Measurements from ENCODE around the gene UTP3. TPM values are rescaled to one million over a fixed set of nuclear protein-coding genes. Genes with fewer than 3 reads are reported as not detected.
"Not testable (repeated sequence)": the region's sequence is repeated elsewhere in the genome, so short reads cannot be mapped to it uniquely, and the experiment has no call there.

UTP3 gene
- total RNA-seq (10 to 100 TPM; 17.4 to 44.9 (median 36.5) TPM), polyA plus RNA-seq (10 to 100 TPM; 11.3 to 23.2 TPM), total RNA-seq (17.8 reads per million, percentile 48 among the genes with 10 or more reads in this experiment)

- Histone ChIP-seq H3K4me1 (ENCODE audit: control insufficient read depth in 2 of 2, insufficient read depth in 2 of 2, low read length in 2 of 2) (peaks cover 7 to 13% of the 10 kb centered on the region in 2 donors), H3K4me3 (ENCODE audit: low read length) (peak within 1 kb of the TSS; percentile 69), H3K27me3 (ENCODE audit: control insufficient read depth in 2 of 2, insufficient read depth in 2 of 2, low read length in 2 of 2) (no peaks in the 10 kb centered on the region), H3K9me3 (ENCODE audit: control insufficient read depth in 2 of 3, low read length in 3 of 3) (no peaks in the 10 kb centered on the region), H3K36me3 (ENCODE audit: control insufficient read depth in 2 of 3, insufficient read depth in 3 of 3, low read length in 3 of 3) (peaks cover 0 to 4% (median 0%) of the 10 kb centered on the region in 3 experiments), H3K27ac (ENCODE audit: low read depth, low read length) (peak within 1 kb of the TSS; percentile 94)
- H3K9me3 Mint-ChIP-seq, result peaks cover 0 to 30% (median 5%) of the 10 kb centered on the region in 11 donors
- no peaks in the 10 kb centered on the region for H3K27me3 Mint-ChIP-seq
- ChIA-PET POLR2A (interaction anchor here (0.6 to 5.3 kb wide), 16 partner anchors 11 to 928 kb away, joined by 3 to 174 read pairs (median 5); partner anchors contain the start of genes DCK, GRSF1, MOB1B and RUFY3), CTCF (interaction anchor here (0.8 to 3.6 kb wide), 7 partner anchors 14 to 49 kb away, joined by 3 to 29 read pairs (median 4); no protein-coding TSS in a partner anchor)
- peak within 1 kb of the TSS; percentile 93 to 100 (median 99) for H3K27ac Mint-ChIP-seq
- peaks cover 4 to 29% (median 21%) of the 10 kb centered on the region in 5 donors for H3K36me3 Mint-ChIP-seq
- intact Hi-C loops (cut with micrococcal nuclease), result loop anchor here (1.0 to 5.0 kb wide), 11 partner anchors 16 to 926 kb away; partner anchors contain the start of genes DCK (in 2 of the 2), GRSF1 (in 2 of the 2), MOB1B (in 2 of the 2) and SULT1B1 (in 1 of the 2)
- peaks cover 12 to 48% (median 46%) of the 10 kb centered on the region in 7 donors for H3K4me1 Mint-ChIP-seq
- DNase-seq, result peak; percentile 85 to 95 (median 92)
- peak within 1 kb of the TSS; percentile 93 to 99 (median 98) for H3K4me3 Mint-ChIP-seq
- ATAC-seq, result peak; percentile 95
Measured at GRCh38 chr4:70687821-70688794, at the start of gene UTP3. UTP3 (plus strand) TSS chr4:70688532; CDS start chr4:70688678, 146 bp downstream.

DNA sequence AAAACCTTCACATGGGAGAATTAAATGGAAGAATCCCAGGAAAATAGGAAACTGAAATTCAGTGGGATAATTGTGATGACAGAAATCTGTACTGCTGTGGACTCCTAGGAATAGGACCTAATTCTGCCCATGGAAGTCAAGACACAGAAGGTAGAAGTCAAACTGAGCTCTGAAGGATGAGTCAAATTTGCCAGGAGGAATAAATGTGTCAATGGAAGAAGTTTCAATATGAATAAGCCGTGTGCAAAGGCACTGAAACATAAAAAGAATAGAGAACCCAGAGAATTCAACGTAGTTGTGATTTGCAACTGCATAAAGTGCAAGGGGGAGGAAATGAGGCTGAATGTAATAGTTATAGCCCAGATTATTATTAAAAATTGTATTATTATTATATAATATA, 48.1 kb upstream of the UTP3 start:
- H3K4me1 ChIP-seq (ENCODE audit: control insufficient read depth in 2 of 2, insufficient read depth in 2 of 2, low read length in 2 of 2), result no peaks in the 10 kb centered on the region
- H3K4me1 Mint-ChIP-seq, result peaks cover 0 to 2% (median 0%) of the 10 kb centered on the region in 7 donors
- H3K4me3 ChIP-seq (ENCODE audit: low read length), result no peak overlapping the region
- H3K9me3 Mint-ChIP-seq, result peaks cover 0 to 3% (median 0%) of the 10 kb centered on the region in 11 donors
- H3K36me3 ChIP-seq (ENCODE audit: control insufficient read depth in 2 of 3, insufficient read depth in 3 of 3, low read length in 3 of 3), result no peaks in the 10 kb centered on the region
- H3K27ac ChIP-seq (ENCODE audit: low read depth, low read length), result no peak overlapping the region
- H3K36me3 Mint-ChIP-seq, result no peaks in the 10 kb centered on the region
- H3K27ac Mint-ChIP-seq, result no peak overlapping the region
- CTCF ChIA-PET, result no interaction called here
- DNase-seq, result no peak
- no peaks in the 10 kb centered on the region for H3K27me3 ChIP-seq (ENCODE audit: control insufficient read depth in 2 of 2, insufficient read depth in 2 of 2, low read length in 2 of 2)
- POLR2A ChIA-PET, result no interaction called here
- no peak for ATAC-seq
- peaks cover 0 to 4% (median 0%) of the 10 kb centered on the region in 5 donors for H3K27me3 Mint-ChIP-seq
- H3K4me3 Mint-ChIP-seq, result no peak overlapping the region
- intact Hi-C loops (cut with micrococcal nuclease), result no loop called here
- no peaks in the 10 kb centered on the region for H3K9me3 ChIP-seq (ENCODE audit: control insufficient read depth in 2 of 3, low read length in 3 of 3)

- not testable (repeated sequence) for H3K36me3 Mint-ChIP-seq
- intact Hi-C loops (cut with micrococcal nuclease), result loop anchor here (5.0 kb wide), 3 partner anchors 252 to 532 kb away; partner anchors contain the start of gene MOB1B (in 1 of the 2)
- CTCF ChIA-PET, result interaction anchor here (0.7 to 1.8 kb wide), 3 partner anchors 357 to 360 kb away, joined by 5 to 10 read pairs (median 7); no protein-coding TSS in a partner anchor
Measured at GRCh38 chr4:70650741-70651140, 37.6 kb upstream of the UTP3 start.

DNA sequence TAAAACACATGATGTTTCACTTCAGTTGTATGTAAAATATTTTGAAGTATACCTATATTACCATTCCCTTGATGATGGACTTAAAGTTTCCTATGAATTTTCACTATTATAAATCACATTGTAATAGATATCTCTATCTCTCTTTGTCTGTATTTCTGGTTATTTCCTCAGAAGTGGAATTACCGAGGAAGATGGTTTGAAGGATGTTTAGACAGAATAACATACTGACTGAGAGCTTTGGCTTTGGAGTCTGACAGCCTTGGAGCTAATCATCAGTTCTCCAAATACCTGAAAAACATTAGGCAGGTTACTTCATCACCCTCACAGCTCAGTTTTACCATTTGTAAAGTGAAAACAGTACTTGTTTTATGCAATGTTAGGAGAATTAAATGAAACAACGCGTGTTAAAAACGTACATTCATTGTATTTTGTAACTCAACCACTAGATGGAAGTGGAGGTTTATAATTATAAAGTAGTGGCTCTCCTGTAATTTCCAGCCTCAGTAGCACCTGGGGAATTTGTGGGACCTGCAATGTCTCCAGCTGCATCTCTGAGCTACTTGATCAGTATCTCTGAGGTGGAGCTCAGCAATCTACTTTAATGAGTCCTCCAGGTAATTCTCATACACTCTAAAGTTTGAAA, 36.3 kb upstream of the UTP3 start:
- Histone ChIP-seq H3K36me3 (ENCODE audit: control insufficient read depth in 2 of 3, insufficient read depth in 3 of 3, low read length in 3 of 3) (no peaks in the 10 kb centered on the region), H3K27me3 (ENCODE audit: control insufficient read depth in 2 of 2, insufficient read depth in 2 of 2, low read length in 2 of 2) (no peaks in the 10 kb centered on the region), H3K4me1 (ENCODE audit: control insufficient read depth in 2 of 2, insufficient read depth in 2 of 2, low read length in 2 of 2) (no peaks in the 10 kb centered on the region), H3K9me3 (ENCODE audit: control insufficient read depth in 2 of 3, low read length in 3 of 3) (no peaks in the 10 kb centered on the region), H3K27ac (ENCODE audit: low read depth, low read length) (no peak overlapping the region), H3K4me3 (ENCODE audit: low read length) (no peak overlapping the region)
- intact Hi-C loops (cut with micrococcal nuclease), result loop anchor here (1.0 to 5.0 kb wide), 16 partner anchors 36 to 1651 kb away; partner anchors contain the start of genes MOB1B (in 2 of the 2) and UTP3 (in 2 of the 2)
- POLR2A ChIA-PET, result interaction anchor here (0.6 kb wide), 2 partner anchors 167 to 353 kb away, joined by 4 to 5 read pairs; no protein-coding TSS in a partner anchor
- peak; percentile 61 for ATAC-seq
- no peak overlapping the region for H3K27ac Mint-ChIP-seq
- H3K4me3 Mint-ChIP-seq, result no peak overlapping the region
- no peaks in the 10 kb centered on the region for H3K36me3 Mint-ChIP-seq
- CTCF ChIA-PET, result interaction anchor here (0.6 to 1.8 kb wide), 17 partner anchors 9 to 584 kb away, joined by 3 to 10 read pairs (median 3); partner anchors contain the start of gene ENAM
- peak in 6 of 9 donors; percentile 12 to 47 (median 40) for DNase-seq
- peaks cover 0 to 25% (median 3%) of the 10 kb centered on the region in 5 donors for H3K27me3 Mint-ChIP-seq
- no peaks in the 10 kb centered on the region for H3K9me3 Mint-ChIP-seq
- peaks cover 0 to 6% (median 0%) of the 10 kb centered on the region in 7 donors for H3K4me1 Mint-ChIP-seq

More at GRCh38 chr4:70650741-70651140, 37.6 kb upstream of the UTP3 start:
- H3K4me1 ChIP-seq (ENCODE audit: control insufficient read depth in 2 of 2, insufficient read depth in 2 of 2, low read length in 2 of 2); H3K4me3 Mint-ChIP-seq; H3K4me3 ChIP-seq (ENCODE audit: low read length); H3K9me3 Mint-ChIP-seq; H3K9me3 ChIP-seq (ENCODE audit: control insufficient read depth in 2 of 3, low read length in 3 of 3); DNase-seq; H3K36me3 ChIP-seq (ENCODE audit: control insufficient read depth in 2 of 3, insufficient read depth in 3 of 3, low read length in 3 of 3); H3K27me3 ChIP-seq (ENCODE audit: control insufficient read depth in 2 of 2, insufficient read depth in 2 of 2, low read length in 2 of 2); H3K4me1 Mint-ChIP-seq; POLR2A ChIA-PET; ATAC-seq; H3K27ac ChIP-seq (ENCODE audit: low read depth, low read length): not testable (repeated sequence)
- Mint-ChIP-seq H3K27ac (peak overlapping the region in 1 of 9 donors; percentile 41), H3K27me3 (peaks cover 0 to 22% (median 3%) of the 10 kb centered on the region in 5 donors)

DNA sequence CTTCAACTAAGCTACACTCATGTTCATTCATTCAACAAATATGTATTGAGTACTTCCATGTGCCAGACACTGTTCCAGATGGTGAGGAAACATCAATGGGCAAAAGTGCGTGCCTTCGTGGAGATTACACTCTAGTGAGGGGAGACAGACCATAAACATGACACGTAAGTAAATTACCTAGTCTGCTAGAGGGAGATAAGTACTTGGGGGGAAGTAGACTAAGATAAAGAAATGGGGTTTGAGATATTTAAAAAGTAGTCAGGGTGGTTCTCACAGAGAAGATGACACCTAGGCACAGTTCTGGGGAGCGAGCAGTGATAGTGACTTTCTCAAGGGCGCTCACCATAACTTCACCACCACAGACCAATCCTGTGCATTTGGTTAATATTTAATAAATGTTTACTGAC, 33.7 kb upstream of the UTP3 start:
- Histone ChIP-seq H3K4me3 (ENCODE audit: low read length) (no peak overlapping the region), H3K36me3 (ENCODE audit: control insufficient read depth in 2 of 3, insufficient read depth in 3 of 3, low read length in 3 of 3) (no peaks in the 10 kb centered on the region), H3K9me3 (ENCODE audit: control insufficient read depth in 2 of 3, low read length in 3 of 3) (no peaks in the 10 kb centered on the region), H3K4me1 (ENCODE audit: control insufficient read depth in 2 of 2, insufficient read depth in 2 of 2, low read length in 2 of 2) (no peaks in the 10 kb centered on the region), H3K27me3 (ENCODE audit: control insufficient read depth in 2 of 2, insufficient read depth in 2 of 2, low read length in 2 of 2) (no peaks in the 10 kb centered on the region), H3K27ac (ENCODE audit: low read depth, low read length) (no peak overlapping the region)
- peaks cover 0 to 32% (median 6%) of the 10 kb centered on the region in 5 donors for H3K27me3 Mint-ChIP-seq
- intact Hi-C loops (cut with micrococcal nuclease), result loop anchor here (5.0 kb wide), 3 partner anchors 248 to 528 kb away; partner anchors contain the start of gene MOB1B (in 1 of the 2)
- ChIA-PET POLR2A (no interaction called here), CTCF (interaction anchor here (0.6 to 1.0 kb wide), 2 partner anchors 11 to 368 kb away, joined by 3 to 4 read pairs; no protein-coding TSS in a partner anchor)
- no peak overlapping the region for H3K4me3 Mint-ChIP-seq
- H3K4me1 Mint-ChIP-seq, result peaks cover 0 to 8% (median 0%) of the 10 kb centered on the region in 7 donors
- H3K9me3 Mint-ChIP-seq, result no peaks in the 10 kb centered on the region
- peak; percentile 69 for ATAC-seq
- H3K36me3 Mint-ChIP-seq, result no peaks in the 10 kb centered on the region
- H3K27ac Mint-ChIP-seq, result no peak overlapping the region
- DNase-seq, result no peak

- H3K4me1 ChIP-seq (ENCODE audit: control insufficient read depth in 2 of 2, insufficient read depth in 2 of 2, low read length in 2 of 2), result no peaks in the 10 kb centered on the region
- Mint-ChIP-seq H3K9me3 (no peaks in the 10 kb centered on the region), H3K27me3 (peaks cover 0 to 32% (median 6%) of the 10 kb centered on the region in 5 donors), H3K4me3 (no peak overlapping the region), H3K36me3 (no peaks in the 10 kb centered on the region), H3K27ac (no peak overlapping the region), H3K4me1 (peaks cover 0 to 9% (median 5%) of the 10 kb centered on the region in 7 donors)
- DNase-seq, result no peak
- no peak overlapping the region for H3K27ac ChIP-seq (ENCODE audit: low read depth, low read length)
- no peaks in the 10 kb centered on the region for H3K27me3 ChIP-seq (ENCODE audit: control insufficient read depth in 2 of 2, insufficient read depth in 2 of 2, low read length in 2 of 2)
- intact Hi-C loops (cut with micrococcal nuclease), result no loop called here
- H3K36me3 ChIP-seq (ENCODE audit: control insufficient read depth in 2 of 3, insufficient read depth in 3 of 3, low read length in 3 of 3), result no peaks in the 10 kb centered on the region
- no peaks in the 10 kb centered on the region for H3K9me3 ChIP-seq (ENCODE audit: control insufficient read depth in 2 of 3, low read length in 3 of 3)
- no peak for ATAC-seq
- CTCF ChIA-PET, result no interaction called here
- POLR2A ChIA-PET, result no interaction called here
- no peak overlapping the region for H3K4me3 ChIP-seq (ENCODE audit: low read length)
Measured at GRCh38 chr4:70657326-70657725, 31.0 kb upstream of the UTP3 start.

Measured in naive thymus-derived CD4-positive, alpha-beta T cell (primary cell).